H1 (cell line): ENCODE data around the gene PKP3. TPM values are rescaled to one million over a fixed set of nuclear protein-coding genes. Genes with fewer than 3 reads are reported as not detected.

Experiments
- CTCF ChIA-PET: fragments of 300-600 bp; sonication (Branson Sonifier 250); formaldehyde crosslinking; loops from one replicate; lab custom pipeline; 2021; ENCODE audit not compliant: partially characterized antibody; lab: Charles Lee
- POLR2A ChIA-PET: fragments of 300-600 bp; sonication (Branson Sonifier 250); formaldehyde crosslinking; loops from one replicate; lab custom pipeline; 2021; ENCODE audit warnings: inconsistent platforms; ENCODE audit not compliant: partially characterized antibody; lab: Charles Lee
- DNase-seq, 2 experiments: peaks; one replicate each; pipeline versions ENCODE4 v3.0.0 to v3.0.0-alpha.2; 2010 to 2022; ENCODE audit warnings: low spot score in 2 of 2, low read depth in 1 of 2, mixed read lengths in 1 of 2
- FAIRE-seq: peaks from 2 replicates; lab custom pipeline; 2011; peaks lifted over from hg19 to GRCh38; lab: Jason Lieb, UNC
- H2AFZ ChIP-seq: 2 replicates; pipeline ENCODE4 v1.8.1; 2012; ENCODE audit warnings: low read length, inconsistent platforms
- H2AK5ac ChIP-seq: 2 replicates; pipeline ENCODE4 v1.6.1; 2013; ENCODE audit warnings: low read depth, low read length
- H2BK120ac ChIP-seq: replicated peaks from 2 replicates; pipeline ENCODE3; 2013; ENCODE audit warnings: low read depth, low read length, inconsistent platforms
- H2BK12ac ChIP-seq: 2 replicates; pipeline ENCODE4 v1.6.1; 2013; ENCODE audit warnings: low read depth, low read length
- H2BK15ac ChIP-seq: 2 replicates; pipeline ENCODE4 v1.6.1; 2013; ENCODE audit warnings: low read length
- H2BK20ac ChIP-seq: 2 replicates; pipeline ENCODE4 v1.6.1; 2013; ENCODE audit warnings: low read length
- H2BK5ac ChIP-seq: 2 replicates; pipeline ENCODE4 v1.6.1; 2013; ENCODE audit warnings: low read depth, low read length
- H3K14ac ChIP-seq: 2 replicates; pipeline ENCODE4 v1.6.1; 2013; ENCODE audit warnings: inconsistent platforms; ENCODE audit not compliant: insufficient read length
- H3K18ac ChIP-seq: 2 replicates; pipeline ENCODE4 v1.6.1; 2013; ENCODE audit warnings: low read length; ENCODE audit errors: extremely low read depth
- H3K23ac ChIP-seq: 2 replicates; pipeline ENCODE4 v1.6.1; 2013; ENCODE audit warnings: inconsistent platforms; ENCODE audit not compliant: insufficient read length
- H3K23me2 ChIP-seq: 2 replicates; pipeline ENCODE4 v1.6.1; 2013; ENCODE audit warnings: low read depth, low read length
- H3K27ac ChIP-seq: 2 replicates; pipeline ENCODE4 v1.6.1; 2011; ENCODE audit warnings: low read depth, low read length, inconsistent platforms
- H3K27me3 ChIP-seq, 4 experiments: replicated peaks in 1 of 4; 1 replicate in 1 of 4; 2 replicates in 3 of 4; pipeline versions ENCODE4 v1.6.1 to v1.8.1; 2011 to 2013; ENCODE audit warnings: low read length in 3 of 4, mild to moderate bottlenecking in 3 of 4, inconsistent platforms in 2 of 4, mixed read lengths in 2 of 4, moderate library complexity in 1 of 4; ENCODE audit not compliant: control insufficient read depth in 3 of 4, insufficient read depth in 3 of 4; ENCODE audit errors: extremely low read depth in 1 of 4
- H3K36me3 ChIP-seq, 4 experiments: 2 replicates each; pipeline versions ENCODE4 v1.6.1 to v1.8.1; 2011 to 2013; ENCODE audit warnings: mild to moderate bottlenecking in 4 of 4, low read length in 3 of 4, moderate library complexity in 2 of 4, control low read depth in 1 of 4, inconsistent platforms in 1 of 4; ENCODE audit not compliant: insufficient read depth in 4 of 4, control insufficient read depth in 2 of 4
- H3K4ac ChIP-seq: replicated peaks from 2 replicates; pipeline ENCODE3; 2013; ENCODE audit warnings: low read length, low read depth, mixed read lengths, inconsistent platforms; ENCODE audit not compliant: insufficient read length
- H3K4me1 ChIP-seq, 4 experiments: replicated peaks in 1 of 4; 1 replicate in 1 of 4; 2 replicates in 3 of 4; pipeline versions ENCODE4 v1.6.1 to v1.8.1; 2011 to 2013; ENCODE audit warnings: low read length in 3 of 4, inconsistent platforms in 2 of 4, mixed read lengths in 1 of 4; ENCODE audit not compliant: insufficient read depth in 4 of 4, control insufficient read depth in 3 of 4
- H3K4me2 ChIP-seq, 2 experiments: 2 replicates each; pipeline versions ENCODE4 v1.6.1 to v1.8.1; 2011 to 2013; ENCODE audit warnings: low read depth in 2 of 2, low read length in 2 of 2, control low read depth in 1 of 2, inconsistent platforms in 1 of 2, mild to moderate bottlenecking in 1 of 2; ENCODE audit not compliant: insufficient read depth in 1 of 2
- H3K4me3 ChIP-seq, 4 experiments: fragments of 200-600, 300-600 bp in 1 of 4; sonication (generic), shearing (Covaris generic), sonication (Bioruptor Twin) in 1 of 4; 2 replicates each; pipeline versions ENCODE4 v1.5.1 to v1.8.1; 2011 to 2016; ENCODE audit warnings: low read length in 4 of 4, low read depth in 3 of 4, control low read depth in 2 of 4, inconsistent platforms in 2 of 4, mild to moderate bottlenecking in 2 of 4, mixed read lengths in 1 of 4, moderate library complexity in 1 of 4; ENCODE audit not compliant: insufficient read depth in 2 of 4; ENCODE audit errors: extremely low read depth in 1 of 4
- H3K56ac ChIP-seq: replicated peaks from 2 replicates; pipeline ENCODE3; 2013; ENCODE audit warnings: low read depth, mild to moderate bottlenecking, mixed read lengths, low read length, inconsistent platforms; ENCODE audit not compliant: insufficient read length
- H3K79me1 ChIP-seq: 2 replicates; pipeline ENCODE4 v1.6.1; 2013; ENCODE audit warnings: low read depth, low read length, control low read depth
- H3K79me2 ChIP-seq, 2 experiments: 2 replicates each; pipeline versions ENCODE4 v1.6.1 to v1.8.1; 2012 to 2013; ENCODE audit warnings: low read length in 2 of 2, mild to moderate bottlenecking in 2 of 2, inconsistent platforms in 1 of 2; ENCODE audit not compliant: insufficient read depth in 2 of 2, control insufficient read depth in 1 of 2
- H3K9ac ChIP-seq, 4 experiments: replicated peaks in 1 of 4; 1 replicate in 1 of 4; 2 replicates in 3 of 4; pipeline versions ENCODE4 v1.6.1 to v1.8.1; 2011 to 2013; ENCODE audit warnings: low read depth in 3 of 4, low read length in 3 of 4, control low read depth in 2 of 4, mild to moderate bottlenecking in 2 of 4, moderate library complexity in 2 of 4, inconsistent platforms in 1 of 4; ENCODE audit errors: extremely low read depth in 1 of 4
- H3K9me3 ChIP-seq, 2 experiments: 2 replicates each; pipeline versions ENCODE4 v1.6.1 to v1.8.1; 2012 to 2013; ENCODE audit warnings: mild to moderate bottlenecking in 2 of 2, moderate library complexity in 2 of 2, control low read depth in 1 of 2, inconsistent platforms in 1 of 2, low read depth in 1 of 2, low read length in 1 of 2, mixed read lengths in 1 of 2; ENCODE audit not compliant: insufficient read depth in 2 of 2
- H4K20me1 ChIP-seq, 2 experiments: replicated peaks in 1 of 2; 2 replicates each; pipeline versions ENCODE3 to v1.8.1; 2011 to 2013; ENCODE audit warnings: inconsistent platforms in 2 of 2, low read length in 2 of 2, mild to moderate bottlenecking in 1 of 2; ENCODE audit not compliant: insufficient read depth in 2 of 2, control insufficient read depth in 1 of 2
- H4K5ac ChIP-seq: 2 replicates; pipeline ENCODE4 v1.6.1; 2013; ENCODE audit warnings: low read length, low read depth, mixed read lengths, inconsistent platforms; ENCODE audit not compliant: insufficient read length
- H4K8ac ChIP-seq: 2 replicates; pipeline ENCODE4 v1.8.0; 2013; ENCODE audit warnings: mild to moderate bottlenecking, moderate library complexity, low read length, inconsistent platforms; ENCODE audit not compliant: insufficient read depth; ENCODE audit errors: extremely low read depth
- H4K91ac ChIP-seq: replicated peaks from 2 replicates; pipeline ENCODE3; 2013; ENCODE audit warnings: low read length, mixed read lengths, inconsistent platforms; ENCODE audit not compliant: insufficient read length
- ASH2L ChIP-seq: fragments of 200-600, 300-600 bp; sonication (generic); IDR thresholded peaks from one replicate; pipeline ENCODE4 v1.7.1; 2017; ENCODE audit warnings: low read length
- HDAC2 ChIP-seq, 2 experiments: fragments of 300-600 bp in 1 of 2; sonication (generic) in 1 of 2; IDR thresholded peaks; 2 replicates each; pipeline ENCODE4 v1.6.1; 2011 to 2012; ENCODE audit warnings: low read depth in 2 of 2, low read length in 2 of 2, mild to moderate bottlenecking in 2 of 2, moderate library complexity in 2 of 2, borderline replicate concordance in 1 of 2, inconsistent platforms in 1 of 2
- NANOG ChIP-seq: IDR thresholded peaks from 2 replicates; pipeline ENCODE4 v1.6.1; 2011; ENCODE audit warnings: low read length, low read depth, mild to moderate bottlenecking, inconsistent platforms; ENCODE audit not compliant: insufficient read depth, poor library complexity, severe bottlenecking
- RAD21 ChIP-seq, 2 experiments: IDR thresholded peaks in 1 of 2; conservative IDR thresholded peaks in 1 of 2; 2 replicates each; pipeline ENCODE4 v1.6.1; 2011; ENCODE audit warnings: low read depth in 2 of 2, low read length in 2 of 2, improper control_type of control experiment in 1 of 2, inconsistent platforms in 1 of 2, mild to moderate bottlenecking in 1 of 2, moderate library complexity in 1 of 2
- WGBS, 2 experiments: shearing (Covaris generic) in 1 of 2; methylation state at CpG; one replicate each; pipeline versions ENCODE4 v1.1.6 to v1.1.7; 2013 to 2015; ENCODE audit warnings: low lambda C conversion rate in 2 of 2, mixed read lengths in 2 of 2, inconsistent platforms in 1 of 2, low coverage in 1 of 2, missing lambda C conversion rate in 1 of 2; ENCODE audit not compliant: insufficient replicate concordance in 2 of 2, insufficient coverage in 1 of 2, insufficient read length in 1 of 2; ENCODE audit errors: extremely low coverage in 1 of 2, missing lambda C conversion rate in 1 of 2; 5-methylcytosine and 5-hydroxymethylcytosine counted together
- polyA plus RNA-seq, 7 experiments: library from polyadenylated mRNA; depleted of rRNA in 3 of 7; stranded (reverse) in 5 of 7; unstranded in 2 of 7; fragments of >200 nt in 5 of 7; fragments of 200-250 nt in 2 of 7; gene quantifications; 1 replicate in 5 of 7; 2 replicates in 1 of 7; 4 replicates in 1 of 7; pipeline versions ENCODE4 v1.2.1 to v1.2.3, GENCODE V29; 2011 to 2013; ENCODE audit warnings: missing spikeins in 2 of 7, mixed read lengths in 2 of 7
- total RNA-seq: library from RNA; stranded (reverse); fragmentation: NEBNext Ultra II Directional; extraction: Animal tissue kit (Norgen Biotek cat#: 25700); gene quantifications from 2 replicates; pipeline ENCODE4 v1.2.1, GENCODE V29; 2021
- TF ChIP-seq, protein P1 (sequence below): IDR thresholded peaks from 2 replicates; pipeline ENCODE4 v1.6.1; 2012; ENCODE audit warnings: low read length, inconsistent platforms
- TF ChIP-seq, protein P2 (sequence below): IDR thresholded peaks from 2 replicates; pipeline ENCODE4 v1.6.1; 2012; ENCODE audit warnings: inconsistent platforms

Gene PKP3
- total and polyA plus RNA-seq, 2 of the 8 experiments (the other 6 are each of a cell fraction or from before 2014, with no cell fraction given): 16.7 to 28.7 TPM

DNA sequence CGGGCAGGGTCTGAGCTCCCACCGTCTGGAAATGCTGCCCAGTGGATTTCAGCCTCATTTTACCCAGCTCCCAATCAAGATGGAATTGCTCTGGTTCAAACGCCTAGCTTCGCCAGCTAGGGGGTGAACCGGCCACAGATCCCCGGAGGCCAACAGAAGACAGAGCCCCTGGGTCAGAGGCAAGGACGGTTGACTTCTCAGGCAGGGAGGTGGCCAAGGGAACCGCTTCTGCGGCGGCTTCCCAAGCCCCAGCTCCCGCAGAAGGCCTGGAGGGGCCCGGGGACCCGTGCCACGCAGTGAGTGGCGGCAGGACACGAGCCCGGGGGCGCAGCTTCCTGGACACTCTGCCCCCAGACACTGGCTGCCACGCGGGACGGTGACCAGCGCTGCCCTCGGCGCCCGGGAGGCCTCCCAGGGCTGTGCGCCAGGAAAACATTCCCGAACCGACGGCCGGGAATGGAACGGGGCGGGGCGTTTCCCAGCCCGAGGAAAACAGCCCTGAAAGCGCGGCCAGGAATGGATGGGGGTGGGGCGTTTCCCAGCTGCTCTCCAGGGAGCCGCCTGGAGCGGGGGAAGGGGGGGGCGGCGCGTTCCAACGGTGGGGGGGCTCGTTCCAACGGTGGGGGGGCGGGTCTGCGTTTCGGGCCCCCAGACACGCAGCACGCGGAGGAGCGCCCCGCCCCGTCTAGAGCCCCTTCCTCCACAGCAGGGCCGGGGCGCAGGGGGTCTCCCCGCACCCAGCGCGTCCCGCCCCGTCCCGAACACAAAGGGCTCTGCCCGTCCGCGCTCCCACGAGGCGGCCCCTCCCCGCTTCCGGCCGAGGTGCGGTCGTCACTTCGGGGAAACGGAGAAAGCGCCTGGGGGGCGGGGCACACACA lies 38.2 kb upstream of the PKP3 start:
- Histone ChIP-seq H3K27me3 (no peaks in the 10 kb centered on the region; a peak in 1 of 7 replicates), H2AK5ac (peak overlapping the region; percentile 85), H3K4me1 (peaks cover 4 to 8% (median 6%) of the 10 kb centered on the region in 4 experiments), H2BK120ac (peak overlapping the region; percentile 91), H3K79me1 (peaks cover 3% of the 10 kb centered on the region; the same call in 1 of the 2 replicates), H4K5ac (peak overlapping the region; percentile 87), H3K79me2 (peaks cover 0 to 6% of the 10 kb centered on the region in 2 experiments; a peak in 1 of 4 replicates), H3K9me3 (peaks cover 7 to 24% of the 10 kb centered on the region in 2 experiments), H3K56ac (peak overlapping the region; percentile 92), H3K23ac (no peak overlapping the region), H3K36me3 (peaks cover 0 to 13% (median 0%) of the 10 kb centered on the region in 4 experiments; a peak in 1 of 8 replicates), H3K27ac (peak overlapping the region; percentile 84), H4K20me1 (peaks cover 0 to 16% of the 10 kb centered on the region in 2 experiments), H3K18ac (peak overlapping the region; percentile 98), H3K14ac (no peak overlapping the region), H2BK12ac (peak overlapping the region; percentile 99), H3K9ac (peak overlapping the region; percentile 14 to 62 (median 51); a peak in 6 of 7 replicates), H4K91ac (peak overlapping the region; percentile 96), H2BK5ac (peak overlapping the region; percentile 97), H3K23me2 (peaks cover 20% of the 10 kb centered on the region), H4K8ac (peak overlapping the region; percentile 97), H3K4me3 (peak overlapping the region in 3 of 4 experiments; percentile 3 to 47 (median 22); a peak in 5 of 8 replicates), H2BK20ac (peak overlapping the region; percentile 98), H2AFZ (no peak overlapping the region), H2BK15ac (peak overlapping the region; percentile 98; the same call in 1 of the 2 replicates), H3K4me2 (peak overlapping the region; percentile 65 to 71), H3K4ac (peak overlapping the region; percentile 100)
- FAIRE-seq: no peak
- CTCF ChIA-PET: interaction anchor here (0.8 to 2.3 kb wide), 21 partner anchors 8 to 148 kb away, joined by 3 to 22 read pairs (median 4); partner anchors contain the start of gene RIC8A
- 16% methylated on average over 19 of the region's 76 CpGs; no CpG with 5 or more reads in 1 of the 2 experiments for WGBS, 2 experiments
- POLR2A ChIA-PET: interaction anchor here (0.6 to 3.4 kb wide), 24 partner anchors 8 to 149 kb away, joined by 3 to 24 read pairs (median 4); partner anchors contain the start of genes BET1L, IFITM2, PSMD13 and RIC8A
- DNase-seq: peak; percentile 66 to 90
- TF ChIP-seq RAD21 (IDR thresholded peaks at IDR 0.05 in 1 of 2, conservative IDR thresholded peaks at IDR 0.05 in 1 of 2; ENCODE audit: low read depth in 2 of 2, low read length in 2 of 2): peak in 1 of 2 experiments; percentile 6; a peak in 2 of 4 replicates
- TF ChIP-seq NANOG: peak; percentile 37
- peak; percentile 31 to 81; a peak in 2 of 4 replicates for TF ChIP-seq HDAC2 (IDR thresholded peaks at IDR 0.05; ENCODE audit: borderline replicate concordance in 1 of 2, low read depth in 2 of 2, low read length in 2 of 2)
- TF ChIP-seq, protein P1, sequence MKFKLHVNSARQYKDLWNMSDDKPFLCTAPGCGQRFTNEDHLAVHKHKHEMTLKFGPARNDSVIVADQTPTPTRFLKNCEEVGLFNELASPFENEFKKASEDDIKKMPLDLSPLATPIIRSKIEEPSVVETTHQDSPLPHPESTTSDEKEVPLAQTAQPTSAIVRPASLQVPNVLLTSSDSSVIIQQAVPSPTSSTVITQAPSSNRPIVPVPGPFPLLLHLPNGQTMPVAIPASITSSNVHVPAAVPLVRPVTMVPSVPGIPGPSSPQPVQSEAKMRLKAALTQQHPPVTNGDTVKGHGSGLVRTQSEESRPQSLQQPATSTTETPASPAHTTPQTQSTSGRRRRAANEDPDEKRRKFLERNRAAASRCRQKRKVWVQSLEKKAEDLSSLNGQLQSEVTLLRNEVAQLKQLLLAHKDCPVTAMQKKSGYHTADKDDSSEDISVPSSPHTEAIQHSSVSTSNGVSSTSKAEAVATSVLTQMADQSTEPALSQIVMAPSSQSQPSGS: no peak
- peak; percentile 53 for TF ChIP-seq ASH2L
- TF ChIP-seq, protein P2, sequence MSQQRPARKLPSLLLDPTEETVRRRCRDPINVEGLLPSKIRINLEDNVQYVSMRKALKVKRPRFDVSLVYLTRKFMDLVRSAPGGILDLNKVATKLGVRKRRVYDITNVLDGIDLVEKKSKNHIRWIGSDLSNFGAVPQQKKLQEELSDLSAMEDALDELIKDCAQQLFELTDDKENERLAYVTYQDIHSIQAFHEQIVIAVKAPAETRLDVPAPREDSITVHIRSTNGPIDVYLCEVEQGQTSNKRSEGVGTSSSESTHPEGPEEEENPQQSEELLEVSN: 0 out of 2 replicates have a peak, but pooled peaks have one; percentile 30
